Measurements from ENCODE around the gene DIP2C. TPM values are rescaled to one million over a fixed set of nuclear protein-coding genes. Genes with fewer than 3 reads are reported as not detected.

The DIP2C gene, protein sequence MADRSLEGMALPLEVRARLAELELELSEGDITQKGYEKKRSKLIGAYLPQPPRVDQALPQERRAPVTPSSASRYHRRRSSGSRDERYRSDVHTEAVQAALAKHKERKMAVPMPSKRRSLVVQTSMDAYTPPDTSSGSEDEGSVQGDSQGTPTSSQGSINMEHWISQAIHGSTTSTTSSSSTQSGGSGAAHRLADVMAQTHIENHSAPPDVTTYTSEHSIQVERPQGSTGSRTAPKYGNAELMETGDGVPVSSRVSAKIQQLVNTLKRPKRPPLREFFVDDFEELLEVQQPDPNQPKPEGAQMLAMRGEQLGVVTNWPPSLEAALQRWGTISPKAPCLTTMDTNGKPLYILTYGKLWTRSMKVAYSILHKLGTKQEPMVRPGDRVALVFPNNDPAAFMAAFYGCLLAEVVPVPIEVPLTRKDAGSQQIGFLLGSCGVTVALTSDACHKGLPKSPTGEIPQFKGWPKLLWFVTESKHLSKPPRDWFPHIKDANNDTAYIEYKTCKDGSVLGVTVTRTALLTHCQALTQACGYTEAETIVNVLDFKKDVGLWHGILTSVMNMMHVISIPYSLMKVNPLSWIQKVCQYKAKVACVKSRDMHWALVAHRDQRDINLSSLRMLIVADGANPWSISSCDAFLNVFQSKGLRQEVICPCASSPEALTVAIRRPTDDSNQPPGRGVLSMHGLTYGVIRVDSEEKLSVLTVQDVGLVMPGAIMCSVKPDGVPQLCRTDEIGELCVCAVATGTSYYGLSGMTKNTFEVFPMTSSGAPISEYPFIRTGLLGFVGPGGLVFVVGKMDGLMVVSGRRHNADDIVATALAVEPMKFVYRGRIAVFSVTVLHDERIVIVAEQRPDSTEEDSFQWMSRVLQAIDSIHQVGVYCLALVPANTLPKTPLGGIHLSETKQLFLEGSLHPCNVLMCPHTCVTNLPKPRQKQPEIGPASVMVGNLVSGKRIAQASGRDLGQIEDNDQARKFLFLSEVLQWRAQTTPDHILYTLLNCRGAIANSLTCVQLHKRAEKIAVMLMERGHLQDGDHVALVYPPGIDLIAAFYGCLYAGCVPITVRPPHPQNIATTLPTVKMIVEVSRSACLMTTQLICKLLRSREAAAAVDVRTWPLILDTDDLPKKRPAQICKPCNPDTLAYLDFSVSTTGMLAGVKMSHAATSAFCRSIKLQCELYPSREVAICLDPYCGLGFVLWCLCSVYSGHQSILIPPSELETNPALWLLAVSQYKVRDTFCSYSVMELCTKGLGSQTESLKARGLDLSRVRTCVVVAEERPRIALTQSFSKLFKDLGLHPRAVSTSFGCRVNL (N-terminal part only)
- 0.36 TPM for polyA plus RNA-seq (2012; ENCODE audit: missing spikeins)

DNA sequence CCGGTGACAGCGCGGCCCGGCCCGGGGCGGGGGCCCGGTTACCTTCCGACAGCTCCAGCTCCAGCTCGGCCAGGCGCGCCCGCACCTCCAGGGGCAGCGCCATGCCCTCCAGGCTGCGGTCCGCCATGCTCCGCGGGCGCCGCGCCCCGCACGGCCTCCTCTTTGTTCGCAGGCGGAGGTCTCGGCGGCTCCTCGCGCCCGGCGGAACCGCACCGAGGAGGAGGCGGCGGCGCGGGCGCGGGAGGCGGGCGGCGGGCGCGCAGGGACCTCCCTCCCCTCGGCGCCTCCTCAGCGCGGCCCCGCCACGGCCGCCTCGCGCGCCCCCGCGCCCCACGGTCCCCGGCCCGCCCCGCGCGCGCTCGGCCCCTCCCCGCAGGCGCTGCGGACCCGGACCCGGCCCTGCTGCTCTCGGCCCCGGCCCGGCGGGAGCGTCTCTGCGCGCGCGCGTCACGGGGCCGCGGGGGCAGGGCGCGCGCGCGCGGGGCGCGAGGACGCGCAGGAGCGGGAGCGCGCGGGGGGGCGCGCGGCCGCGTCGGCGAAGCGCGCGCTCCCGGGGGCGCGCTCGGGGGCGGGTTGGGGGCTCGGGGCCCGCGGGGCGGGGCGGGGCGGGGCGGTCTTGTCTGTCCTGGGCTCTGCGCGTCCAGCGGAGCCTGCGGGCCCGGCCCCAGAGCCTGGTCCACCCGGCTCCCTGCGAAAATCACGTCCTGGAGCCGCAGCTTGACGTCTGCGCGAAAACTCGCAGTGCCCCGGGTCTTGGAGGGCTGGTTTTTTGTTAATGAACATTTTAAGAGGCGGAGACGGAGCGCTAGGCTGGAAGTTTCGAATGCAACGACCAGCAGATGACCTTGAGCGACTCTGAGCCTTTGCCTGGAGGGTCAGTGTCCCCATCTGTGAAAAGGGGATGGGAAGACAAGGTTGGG lies at the start of gene DIP2C:
DIP2C (minus strand) TSS at position 217 of the 920 bp plus-strand sequence; CDS start at position 127, 90 bp downstream.
- DNase-seq (ENCODE audit: insufficient read length) (no peak), FAIRE-seq (no peak)
- TF ChIP-seq POLR2A (IDR thresholded peaks at IDR 0.05; ENCODE audit: low read depth, low read length) (no peak), POLR2AphosphoS5 (IDR thresholded peaks at IDR 0.05; ENCODE audit: low read depth, low read length) (no peak), TAF1 (IDR thresholded peaks at IDR 0.05; ENCODE audit: borderline replicate concordance, low read depth, low read length) (no peak)

DNA sequence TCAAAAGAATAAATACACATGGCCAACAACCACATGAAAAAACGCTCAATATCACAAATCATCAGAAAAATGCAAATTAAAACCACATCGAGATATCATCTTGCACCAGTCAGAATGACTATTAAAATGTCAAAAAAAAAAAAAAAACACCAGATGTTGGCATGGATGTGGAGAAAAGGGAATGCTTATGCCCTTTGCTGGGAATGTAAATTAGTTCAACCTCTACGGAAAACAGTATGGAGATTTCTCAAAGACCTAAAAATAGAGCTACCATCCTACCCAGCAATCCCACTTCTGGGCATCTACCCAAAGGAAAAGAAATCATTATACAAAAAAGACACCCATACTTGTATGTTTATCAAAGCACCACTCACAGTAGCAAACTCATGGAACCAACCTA lies 45.0 kb upstream of the DIP2C start:
- FAIRE-seq (no peak), DNase-seq (ENCODE audit: insufficient read length) (no peak)
- TF ChIP-seq POLR2A (IDR thresholded peaks at IDR 0.05; ENCODE audit: low read depth, low read length) (no peak), TAF1 (IDR thresholded peaks at IDR 0.05; ENCODE audit: borderline replicate concordance, low read depth, low read length) (no peak), POLR2AphosphoS5 (IDR thresholded peaks at IDR 0.05; ENCODE audit: low read depth, low read length) (no peak)

DNA sequence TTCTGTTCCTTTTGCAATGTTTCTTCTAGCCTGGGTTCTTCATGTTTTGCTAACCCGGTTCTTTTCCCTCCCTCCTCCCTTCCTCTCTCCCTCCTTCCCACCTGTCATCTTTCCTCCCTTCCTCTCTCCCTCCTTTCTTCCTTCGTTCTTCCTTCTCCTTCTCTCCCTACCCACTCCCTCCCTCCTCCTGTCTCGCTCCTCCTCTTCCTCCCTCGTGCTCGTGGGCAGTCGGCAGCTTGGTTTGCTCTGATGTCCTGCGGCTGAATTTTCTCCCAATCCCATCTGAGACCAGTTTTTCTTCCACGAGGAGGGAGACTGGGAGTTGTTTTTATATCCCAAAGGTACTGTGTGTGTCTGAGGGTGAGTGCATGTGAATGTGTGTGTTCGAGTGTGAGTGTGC lies 43.6 kb upstream of the DIP2C start:
- no peak for TF ChIP-seq POLR2A (IDR thresholded peaks at IDR 0.05; ENCODE audit: low read depth, low read length)
- TF ChIP-seq TAF1 (IDR thresholded peaks at IDR 0.05; ENCODE audit: borderline replicate concordance, low read depth, low read length): no peak
- no peak for TF ChIP-seq POLR2AphosphoS5 (IDR thresholded peaks at IDR 0.05; ENCODE audit: low read depth, low read length)
- DNase-seq (ENCODE audit: insufficient read length) (no peak), FAIRE-seq (no peak)

DNA sequence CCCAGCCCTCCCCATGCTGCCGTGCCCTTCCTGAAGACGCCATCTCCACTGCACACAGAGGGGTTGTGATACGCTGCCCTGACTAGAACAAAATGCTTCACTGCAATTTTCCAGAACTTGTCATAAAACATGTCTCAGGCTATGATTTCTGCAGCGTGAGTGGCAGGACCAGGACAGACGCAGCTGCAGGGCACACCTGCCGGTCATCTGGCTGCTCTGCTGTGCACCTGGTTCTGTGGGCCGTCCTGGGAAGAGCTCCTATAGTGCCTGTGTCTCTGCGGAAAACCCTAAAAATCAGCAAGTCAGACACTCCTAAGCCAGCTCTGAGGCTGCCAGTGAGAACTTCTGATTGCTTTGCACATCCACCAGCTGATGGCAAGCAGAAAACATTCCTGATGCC lies 39.7 kb upstream of the DIP2C start:
- FAIRE-seq: no peak
- DNase-seq (ENCODE audit: insufficient read length): no peak
- no peak for TF ChIP-seq POLR2A (IDR thresholded peaks at IDR 0.05; ENCODE audit: low read depth, low read length)
- no peak for TF ChIP-seq TAF1 (IDR thresholded peaks at IDR 0.05; ENCODE audit: borderline replicate concordance, low read depth, low read length)
- no peak for TF ChIP-seq POLR2AphosphoS5 (IDR thresholded peaks at IDR 0.05; ENCODE audit: low read depth, low read length)

DNA sequence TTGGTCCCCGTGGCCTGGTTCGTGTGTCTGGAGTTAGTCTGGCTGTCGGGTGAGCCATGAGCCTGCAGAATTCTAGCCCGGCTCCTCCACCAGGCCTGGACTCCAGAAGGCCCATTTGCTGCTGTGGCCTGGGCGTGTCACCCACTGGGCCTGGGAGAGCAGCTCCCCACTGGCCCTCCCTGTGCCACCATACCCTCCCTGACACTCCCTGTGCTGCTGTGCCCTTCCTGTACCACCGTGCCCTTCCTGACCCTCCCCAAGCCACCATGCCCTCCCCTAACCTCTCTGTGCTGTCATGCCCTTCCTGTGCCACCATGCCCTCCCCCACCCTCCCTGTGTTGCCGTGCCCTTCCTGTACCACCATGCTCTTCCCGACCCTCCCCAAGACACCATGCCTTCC lies 39.1 kb upstream of the DIP2C start:
- no peak for DNase-seq (ENCODE audit: insufficient read length)
- no peak for FAIRE-seq
- no peak for TF ChIP-seq TAF1 (IDR thresholded peaks at IDR 0.05; ENCODE audit: borderline replicate concordance, low read depth, low read length)
- no peak for TF ChIP-seq POLR2A (IDR thresholded peaks at IDR 0.05; ENCODE audit: low read depth, low read length)
- TF ChIP-seq POLR2AphosphoS5 (IDR thresholded peaks at IDR 0.05; ENCODE audit: low read depth, low read length): no peak

DNA sequence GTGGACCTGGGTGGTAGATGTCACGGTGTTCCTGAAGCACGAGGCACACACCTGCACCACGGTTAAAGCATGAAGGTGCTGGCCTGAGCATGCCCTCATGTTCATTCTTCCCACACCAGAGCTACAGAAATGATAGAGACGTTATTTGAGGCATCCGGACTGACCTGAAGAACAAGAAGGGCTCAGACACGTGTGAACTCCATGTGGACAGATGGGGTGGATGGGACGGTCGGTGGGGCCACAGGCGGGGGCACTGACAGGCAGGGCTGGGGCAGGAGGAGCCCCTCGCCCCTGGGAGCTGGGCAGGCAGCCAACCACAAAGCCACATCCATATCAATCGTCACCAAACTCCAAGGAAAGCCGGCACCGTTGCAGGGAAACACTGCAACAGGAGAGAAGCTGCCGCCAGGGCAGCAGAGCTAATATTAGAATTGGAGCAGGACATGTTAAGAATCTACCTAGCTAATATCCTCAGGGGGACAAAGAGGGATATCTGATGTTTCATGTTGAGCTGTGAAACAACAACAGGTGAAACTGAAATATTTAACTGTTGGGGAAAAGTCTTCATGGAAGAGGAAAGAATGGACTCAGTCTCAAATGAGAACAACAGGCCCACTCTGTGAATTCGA lies 37.8 kb upstream of the DIP2C start:
- TF ChIP-seq TAF1 (IDR thresholded peaks at IDR 0.05; ENCODE audit: borderline replicate concordance, low read depth, low read length): no peak
- TF ChIP-seq POLR2AphosphoS5 (IDR thresholded peaks at IDR 0.05; ENCODE audit: low read depth, low read length): no peak
- no peak for TF ChIP-seq POLR2A (IDR thresholded peaks at IDR 0.05; ENCODE audit: low read depth, low read length)
- no peak for FAIRE-seq
- DNase-seq (ENCODE audit: insufficient read length): no peak

DNA sequence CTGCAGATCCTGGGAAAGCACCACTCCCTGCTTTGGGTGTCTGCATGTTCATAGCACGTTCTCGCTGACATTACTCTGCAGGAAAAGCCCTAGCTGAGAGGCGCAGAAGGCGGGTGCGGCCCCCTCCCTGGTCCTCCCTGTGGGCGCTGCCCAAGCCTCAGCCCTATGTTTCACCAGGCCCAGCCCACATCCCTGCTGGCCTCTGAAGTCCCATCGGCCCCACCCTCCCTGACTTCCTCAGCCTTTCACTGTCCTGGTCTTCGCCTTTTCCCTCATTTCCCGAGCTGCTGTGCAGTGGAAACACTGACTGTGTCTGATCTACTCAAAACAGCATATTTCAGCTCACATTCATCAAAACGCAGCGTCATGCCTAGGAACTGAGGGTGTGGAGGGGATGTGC lies 36.3 kb upstream of the DIP2C start:
- TF ChIP-seq POLR2AphosphoS5 (IDR thresholded peaks at IDR 0.05; ENCODE audit: low read depth, low read length) (no peak), POLR2A (IDR thresholded peaks at IDR 0.05; ENCODE audit: low read depth, low read length) (no peak), TAF1 (IDR thresholded peaks at IDR 0.05; ENCODE audit: borderline replicate concordance, low read depth, low read length) (no peak)
- DNase-seq (ENCODE audit: insufficient read length) (no peak), FAIRE-seq (no peak)

DNA sequence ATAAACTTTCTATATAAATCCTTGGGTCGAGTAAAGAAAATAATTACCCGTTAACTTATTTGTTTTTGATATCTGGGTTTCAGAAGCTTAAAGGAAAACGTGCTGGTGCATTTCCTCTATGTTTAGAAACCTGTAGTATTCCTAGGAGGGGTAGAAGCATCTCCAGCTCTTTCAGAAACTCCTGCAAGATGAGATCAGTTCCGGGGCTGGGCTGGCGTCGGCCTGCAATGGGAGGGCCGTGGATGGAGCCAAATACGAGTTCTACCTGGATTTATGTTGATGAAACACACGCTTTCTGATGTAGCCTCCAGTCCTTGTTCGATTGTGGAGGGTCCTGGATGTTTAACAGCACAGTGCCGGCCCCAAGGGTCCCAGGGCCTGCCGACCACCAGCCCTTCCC lies 35.8 kb upstream of the DIP2C start:
- no peak for FAIRE-seq
- DNase-seq (ENCODE audit: insufficient read length): no peak
- TF ChIP-seq POLR2A (IDR thresholded peaks at IDR 0.05; ENCODE audit: low read depth, low read length): no peak
- no peak for TF ChIP-seq TAF1 (IDR thresholded peaks at IDR 0.05; ENCODE audit: borderline replicate concordance, low read depth, low read length)
- no peak for TF ChIP-seq POLR2AphosphoS5 (IDR thresholded peaks at IDR 0.05; ENCODE audit: low read depth, low read length)

DNA sequence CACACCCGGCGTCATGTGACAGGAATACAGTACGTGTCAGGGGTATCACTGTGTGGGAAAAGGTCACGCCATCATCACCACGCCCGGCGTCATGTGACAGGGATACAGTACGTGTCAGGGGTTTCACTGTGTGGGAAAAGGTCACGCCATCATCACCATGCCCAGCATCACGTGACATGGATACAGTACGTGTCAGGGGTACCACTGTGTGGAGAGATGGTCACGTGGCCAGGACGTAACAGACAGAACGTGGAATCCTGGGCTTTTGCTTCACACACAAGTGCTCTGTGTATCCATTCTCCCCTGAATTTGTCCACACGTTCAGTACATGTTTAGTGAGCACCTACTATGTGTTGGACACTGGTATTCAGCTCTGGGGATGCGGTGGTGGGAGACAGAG lies 34.5 kb upstream of the DIP2C start:
- DNase-seq (ENCODE audit: insufficient read length) (no peak), FAIRE-seq (no peak)
- TF ChIP-seq TAF1 (IDR thresholded peaks at IDR 0.05; ENCODE audit: borderline replicate concordance, low read depth, low read length): no peak
- TF ChIP-seq POLR2AphosphoS5 (IDR thresholded peaks at IDR 0.05; ENCODE audit: low read depth, low read length): no peak
- no peak for TF ChIP-seq POLR2A (IDR thresholded peaks at IDR 0.05; ENCODE audit: low read depth, low read length)

Data from GM12892 (cell line).